Tongue (tissue), 2 donors: Measurements from ENCODE around the gene H1-8. TPM values are rescaled to one million over a fixed set of nuclear protein-coding genes. Genes with fewer than 3 reads are reported as not detected.

Experiments
- DNase-seq: peaks from one replicate; pipeline ENCODE4 v3.0.0-alpha.2; 2015
- total RNA-seq: library from RNA; depleted of rRNA; stranded (reverse); fragments of >200 nt; gene quantifications from one replicate; pipeline ENCODE4 v1.2.3, GENCODE V29; 2014

The H1-8 gene
- total RNA-seq, 1 donor from 2014 or later: not detected

- DNase-seq: no peak
Observed at GRCh38 chr3:129556890-129557547, 14.0 kb downstream of the H1-8 start.

- peak; percentile 72 for DNase-seq
Observed at GRCh38 chr3:129557548-129557894, 14.5 kb downstream of the H1-8 start.

GRCh38 chr3:129558081-129558771 is 15.3 kb downstream of the H1-8 start:
- DNase-seq: no peak

- DNase-seq: peak; percentile 40
Observed at GRCh38 chr3:129558772-129559564, 16.0 kb downstream of the H1-8 start.

GRCh38 chr3:129559565-129560079 is 16.6 kb downstream of the H1-8 start:
- no peak for DNase-seq

GRCh38 chr3:129560269-129560787 is 17.4 kb downstream of the H1-8 start:
- DNase-seq: peak; percentile 60

- peak; percentile 96 for DNase-seq
Observed at GRCh38 chr3:129560911-129561594, 18.1 kb downstream of the H1-8 start.

GRCh38 chr3:129561619-129562248 is 18.8 kb downstream of the H1-8 start:
- DNase-seq: no peak

- no peak for DNase-seq
Observed at GRCh38 chr3:129562803-129563202, 19.8 kb downstream of the H1-8 start.

GRCh38 chr3:129563332-129563731 is 20.4 kb downstream of the H1-8 start:
- no peak for DNase-seq

- no peak for DNase-seq
Observed at GRCh38 chr3:129563850-129564535, 21.0 kb downstream of the H1-8 start.

- DNase-seq: no peak
Observed at GRCh38 chr3:129564981-129565644, 22.1 kb downstream of the H1-8 start.

- no peak for DNase-seq
Observed at GRCh38 chr3:129565902-129566301, 22.9 kb downstream of the H1-8 start.

- peak; percentile 92 for DNase-seq
Observed at GRCh38 chr3:129567176-129567705, 24.3 kb downstream of the H1-8 start.

- no peak for DNase-seq
Observed at GRCh38 chr3:129567939-129568338, 25.0 kb downstream of the H1-8 start.

GRCh38 chr3:129569856-129570255 is 26.9 kb downstream of the H1-8 start:
- DNase-seq: no peak

- no peak for DNase-seq
Observed at GRCh38 chr3:129571605-129572547, 28.9 kb downstream of the H1-8 start.

GRCh38 chr3:129572603-129573002 is 29.6 kb downstream of the H1-8 start:
- no peak for DNase-seq

- DNase-seq: no peak
Observed at GRCh38 chr3:129573493-129573892, 30.5 kb downstream of the H1-8 start.
